Ishikawa (cell line): ENCODE results near the gene G0S2.
A peak's percentile ranks its signal among the peaks of the same experiment; 100 is the strongest.

Experiments used
- CEBPB ChIP-seq: IDR thresholded peaks from 2 replicates; pipeline ENCODE4 v1.6.1; 2012
- CREB1 ChIP-seq: IDR thresholded peaks from 2 replicates; pipeline ENCODE4 v1.6.1; 2012; ENCODE audit warnings: low read depth
- EGR1 ChIP-seq: IDR thresholded peaks from 2 replicates; pipeline ENCODE4 v1.6.1; 2012
- EP300 ChIP-seq: IDR thresholded peaks from 2 replicates; pipeline ENCODE4 v1.6.1; 2012; ENCODE audit warnings: borderline replicate concordance
- FOXM1 ChIP-seq: IDR thresholded peaks from 2 replicates; pipeline ENCODE4 v1.6.1; 2012; ENCODE audit warnings: low read depth, borderline replicate concordance
- MAX ChIP-seq: IDR thresholded peaks from 2 replicates; pipeline ENCODE4 v1.6.1; 2012
- NFIC ChIP-seq: IDR thresholded peaks from 2 replicates; pipeline ENCODE4 v1.6.1; 2012
- RAD21 ChIP-seq: IDR thresholded peaks from 2 replicates; pipeline ENCODE4 v1.6.1; 2012; ENCODE audit warnings: low read depth
- REST ChIP-seq: IDR thresholded peaks from 2 replicates; pipeline ENCODE4 v1.6.1; 2012; ENCODE audit warnings: low read depth, mild to moderate bottlenecking
- TAF1 ChIP-seq: IDR thresholded peaks from 2 replicates; pipeline ENCODE4 v1.6.1; 2012; ENCODE audit warnings: low read depth, mild to moderate bottlenecking
- TCF12 ChIP-seq: IDR thresholded peaks from 2 replicates; pipeline ENCODE4 v1.6.1; 2012; ENCODE audit warnings: low read depth
- TEAD4 ChIP-seq: IDR thresholded peaks from 2 replicates; pipeline ENCODE4 v1.6.1; 2012
- USF1 ChIP-seq: IDR thresholded peaks from 2 replicates; pipeline ENCODE4 v1.6.1; 2012
- YY1 ChIP-seq: IDR thresholded peaks from 2 replicates; pipeline ENCODE4 v1.6.1; 2012; ENCODE audit warnings: low read depth
- ZBTB7A ChIP-seq: IDR thresholded peaks from 2 replicates; pipeline ENCODE4 v1.6.1; 2012; ENCODE audit warnings: low read depth

Gene G0S2

GRCh38 chr1:209652121-209652735 lies 23.0 kb upstream of the G0S2 start, which contains the start of gene LAMB3:
TSS of gene LAMB3 (minus strand) at chr1:209652425. CDS start at chr1:209650944, 1,481 bp downstream.
- TF ChIP-seq TEAD4 (peak; percentile 64; the same call in 1 of the 2 replicates), NFIC (peak; percentile 49; the same call in 1 of the 2 replicates), EP300 (0 out of 2 replicates have a peak, but pooled peaks have one; percentile 21), REST (no peak), YY1 (0 out of 2 replicates have a peak, but pooled peaks have one; percentile 6), TAF1 (no peak), CREB1 (no peak), TCF12 (no peak), MAX (no peak), RAD21 (no peak), ZBTB7A (peak; percentile 40; the same call in 1 of the 2 replicates), EGR1 (no peak), USF1 (no peak), CEBPB (no peak), FOXM1 (no peak)

GRCh38 chr1:209652873-209653401 lies 22.3 kb upstream of the G0S2 start:
- no peak for TF ChIP-seq YY1
- peak; percentile 78 for TF ChIP-seq REST
- no peak for TF ChIP-seq TAF1
- peak; percentile 98 for TF ChIP-seq TCF12
- TF ChIP-seq FOXM1: peak; percentile 88
- peak; percentile 99 for TF ChIP-seq NFIC
- peak; percentile 98 for TF ChIP-seq TEAD4
- TF ChIP-seq EGR1: 0 out of 2 replicates have a peak, but pooled peaks have one; percentile 26
- no peak for TF ChIP-seq ZBTB7A
- TF ChIP-seq CREB1: no peak
- TF ChIP-seq USF1: no peak
- peak; percentile 57; the same call in 1 of the 2 replicates for TF ChIP-seq MAX
- peak; percentile 97 for TF ChIP-seq EP300
- peak; percentile 48; the same call in 1 of the 2 replicates for TF ChIP-seq CEBPB
- peak; percentile 28; the same call in 1 of the 2 replicates for TF ChIP-seq RAD21

- TF ChIP-seq RAD21: no peak
- no peak for TF ChIP-seq TCF12
- peak; percentile 47 for TF ChIP-seq CEBPB
- TF ChIP-seq FOXM1: no peak
- no peak for TF ChIP-seq MAX
- 0 out of 2 replicates have a peak, but pooled peaks have one; percentile 15 for TF ChIP-seq NFIC
- TF ChIP-seq USF1: no peak
Measured at GRCh38 chr1:209653915-209654351, 21.3 kb upstream of the G0S2 start.

GRCh38 chr1:209655411-209656231 lies 19.6 kb upstream of the G0S2 start:
- TF ChIP-seq EGR1 (no peak), MAX (peak; percentile 46; the same call in 1 of the 2 replicates)
